Neuronal stem cell (in vitro differentiated cells): ENCODE results near the gene MYO1C.

Source experiments
- DNase-seq: peaks from one replicate; pipeline ENCODE4 v3.0.0-alpha.2; 2013; ENCODE audit warnings: low spot score
- H2AFZ ChIP-seq: one replicate; pipeline ENCODE4 v1.6.1; 2013; ENCODE audit warnings: mild to moderate bottlenecking, low read length, inconsistent platforms
- H2AK5ac ChIP-seq: 2 replicates; pipeline ENCODE4 v1.6.1; 2013; ENCODE audit warnings: low read depth, mild to moderate bottlenecking, inconsistent platforms, low read length, moderate library complexity, mixed read lengths
- H2BK120ac ChIP-seq: 2 replicates; pipeline ENCODE4 v1.6.1; 2013; ENCODE audit warnings: low read depth, mild to moderate bottlenecking, inconsistent platforms, low read length, moderate library complexity, mixed read lengths
- H2BK12ac ChIP-seq: one replicate; pipeline ENCODE4 v1.6.1; 2013; ENCODE audit warnings: low read length, inconsistent platforms
- H2BK15ac ChIP-seq: 2 replicates; pipeline ENCODE4 v1.6.1; 2013; ENCODE audit warnings: mild to moderate bottlenecking, low read length, inconsistent platforms, mixed read lengths
- H2BK5ac ChIP-seq: one replicate; pipeline ENCODE4 v1.6.1; 2013; ENCODE audit warnings: inconsistent platforms, mild to moderate bottlenecking, low read length, moderate library complexity
- H3K14ac ChIP-seq: one replicate; pipeline ENCODE4 v1.6.1; 2013; ENCODE audit warnings: low read length, inconsistent platforms
- H3K18ac ChIP-seq: 2 replicates; pipeline ENCODE4 v1.6.1; 2013; ENCODE audit warnings: low read length, inconsistent platforms
- H3K23ac ChIP-seq: 2 replicates; pipeline ENCODE4 v1.6.1; 2013; ENCODE audit warnings: low read depth, mild to moderate bottlenecking, mixed read lengths, low read length, inconsistent platforms; ENCODE audit not compliant: poor library complexity
- H3K27ac ChIP-seq: replicated peaks from 3 replicates; pipeline ENCODE4 v1.5.1; 2013; ENCODE audit warnings: low read length, inconsistent platforms
- H3K27me3 ChIP-seq, 3 experiments: 2 replicates each; pipeline ENCODE4 v1.6.1; 2013; ENCODE audit warnings: low read length in 3 of 3, mild to moderate bottlenecking in 2 of 3, inconsistent platforms in 1 of 3, low read depth in 1 of 3, mixed read lengths in 1 of 3, moderate library complexity in 1 of 3; ENCODE audit not compliant: control insufficient read depth in 3 of 3, insufficient read depth in 3 of 3
- H3K36me3 ChIP-seq, 2 donors: replicated peaks in 1 of 2; 2 replicates each; pipeline ENCODE4 v1.6.1; 2013; ENCODE audit warnings: low read length in 2 of 2; ENCODE audit not compliant: control insufficient read depth in 2 of 2, insufficient read depth in 2 of 2
- H3K4ac ChIP-seq: 2 replicates; pipeline ENCODE4 v1.6.1; 2013; ENCODE audit warnings: inconsistent platforms, mild to moderate bottlenecking, low read length, moderate library complexity
- H3K4me1 ChIP-seq, 2 donors: 1 replicate in 1 of 2; 2 replicates in 1 of 2; pipeline ENCODE4 v1.6.1; 2013; ENCODE audit warnings: low read length in 2 of 2, low read depth in 1 of 2; ENCODE audit not compliant: control insufficient read depth in 2 of 2, insufficient read depth in 1 of 2
- H3K4me2 ChIP-seq: one replicate; pipeline ENCODE4 v1.6.1; 2013; ENCODE audit warnings: mild to moderate bottlenecking, low read length, inconsistent platforms; ENCODE audit not compliant: insufficient read depth, poor library complexity, severe bottlenecking
- H3K4me3 ChIP-seq, 2 donors: 2 replicates each; pipeline ENCODE4 v1.5.1; 2013; ENCODE audit warnings: low read length in 2 of 2, mild to moderate bottlenecking in 2 of 2, inconsistent platforms in 1 of 2, moderate library complexity in 1 of 2
- H3K79me1 ChIP-seq: one replicate; pipeline ENCODE4 v1.6.1; 2013; ENCODE audit warnings: low read depth, mild to moderate bottlenecking, inconsistent platforms, low read length, moderate library complexity
- H3K9ac ChIP-seq: one replicate; pipeline ENCODE4 v1.6.1; 2013; ENCODE audit warnings: mild to moderate bottlenecking, low read depth, low read length, inconsistent platforms; ENCODE audit not compliant: poor library complexity
- H3K9me3 ChIP-seq, 2 donors: replicated peaks in 1 of 2; 2 replicates each; pipeline versions ENCODE3 to v1.6.1; 2013; ENCODE audit warnings: low read length in 2 of 2, mild to moderate bottlenecking in 2 of 2, inconsistent platforms in 1 of 2, low read depth in 1 of 2, mixed read lengths in 1 of 2, moderate library complexity in 1 of 2; ENCODE audit not compliant: control insufficient read depth in 2 of 2, insufficient read depth in 1 of 2
- H4K8ac ChIP-seq: one replicate; pipeline ENCODE4 v1.6.1; 2013; ENCODE audit warnings: low read depth, mild to moderate bottlenecking, inconsistent platforms, low read length, moderate library complexity
- H4K91ac ChIP-seq: one replicate; pipeline ENCODE4 v1.6.1; 2013; ENCODE audit warnings: low read length, low read depth, mild to moderate bottlenecking, inconsistent platforms; ENCODE audit not compliant: poor library complexity
- WGBS, 2 donors: extraction: QIAGEN DNeasy Blood & Tissue Kit; methylation state at CpG; one replicate each; pipeline ENCODE4 v1.1.7; 2013; ENCODE audit warnings: missing lambda C conversion rate in 2 of 2, mixed read lengths in 1 of 2; ENCODE audit not compliant: insufficient read length in 2 of 2, insufficient replicate concordance in 1 of 2; ENCODE audit errors: extremely low coverage in 2 of 2; 5-methylcytosine and 5-hydroxymethylcytosine counted together

Gene MYO1C

GRCh38 chr17:1498869-1499268, 6.4 kb upstream of the MYO1C start:
- Histone ChIP-seq H3K4ac (no peak overlapping the region), H3K27me3 (no peaks in the 10 kb centered on the region), H3K27ac (no peak overlapping the region)

GRCh38 chr17:1498233-1498632, 5.7 kb upstream of the MYO1C start:
- H2BK5ac ChIP-seq: no peak overlapping the region
- H2AFZ ChIP-seq: no peak overlapping the region
- H3K14ac ChIP-seq: no peak overlapping the region
- no peak overlapping the region for H3K4me3 ChIP-seq
- peaks cover 3% of the 10 kb centered on the region for H3K79me1 ChIP-seq
- WGBS, 2 donors: no CpG with 5 or more reads among the region's 2 CpGs
- no peak overlapping the region for H3K4ac ChIP-seq
- H3K4me1 ChIP-seq: peaks cover 0 to 4% of the 10 kb centered on the region in 2 donors
- no peak overlapping the region for H3K27ac ChIP-seq
- H3K18ac ChIP-seq: no peak overlapping the region
- H3K9ac ChIP-seq: no peak overlapping the region
- DNase-seq: no peak
- no peak overlapping the region for H2BK12ac ChIP-seq
- H3K9me3 ChIP-seq: no peaks in the 10 kb centered on the region
- H2BK120ac ChIP-seq: no peak overlapping the region
- no peak overlapping the region for H2BK15ac ChIP-seq
- H4K91ac ChIP-seq: no peak overlapping the region
- no peak overlapping the region for H3K4me2 ChIP-seq
- H4K8ac ChIP-seq: no peak overlapping the region
- no peak overlapping the region for H2AK5ac ChIP-seq
- peaks cover 2 to 14% of the 10 kb centered on the region in 2 donors for H3K36me3 ChIP-seq
- peak overlapping the region; percentile 92 for H3K23ac ChIP-seq
- H3K27me3 ChIP-seq: no peaks in the 10 kb centered on the region

More at GRCh38 chr17:1498869-1499268, 6.4 kb upstream of the MYO1C start:
- Histone ChIP-seq H3K4me3 (no peak overlapping the region), H3K79me1 (peaks cover 3% of the 10 kb centered on the region), H2BK120ac (no peak overlapping the region), H3K23ac (no peak overlapping the region), H3K36me3 (peaks cover 2 to 12% of the 10 kb centered on the region in 2 donors), H2AFZ (no peak overlapping the region), H2BK15ac (no peak overlapping the region), H2BK5ac (no peak overlapping the region), H3K4me2 (no peak overlapping the region), H3K14ac (no peak overlapping the region), H4K8ac (no peak overlapping the region), H4K91ac (no peak overlapping the region), H2AK5ac (no peak overlapping the region), H2BK12ac (no peak overlapping the region), H3K9me3 (no peaks in the 10 kb centered on the region), H3K9ac (no peak overlapping the region), H3K18ac (no peak overlapping the region), H3K4me1 (peaks cover 0 to 3% of the 10 kb centered on the region in 2 donors)
- WGBS, 2 donors: no CpG with 5 or more reads among the region's 9 CpGs
- DNase-seq: no peak

DNA sequence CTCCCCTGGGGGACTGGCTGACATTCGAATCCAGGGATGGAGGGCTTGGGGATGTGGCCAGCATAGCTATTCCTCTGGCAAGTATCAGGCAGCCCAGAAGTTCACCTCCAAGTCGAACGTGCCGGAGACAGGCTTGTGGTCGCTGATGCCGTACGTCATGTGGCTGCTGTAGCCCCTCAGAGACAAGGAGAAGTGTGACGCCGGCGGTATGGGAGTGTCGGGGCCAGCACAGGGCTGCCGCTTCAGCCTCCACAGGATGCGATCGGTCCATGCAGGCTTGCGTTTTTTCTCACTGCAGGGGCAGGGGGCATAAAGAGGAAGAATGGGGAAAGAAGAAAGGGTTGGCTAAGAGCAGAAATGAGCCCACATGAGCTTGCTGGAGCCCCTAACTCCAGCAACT, 5.3 kb upstream of the MYO1C start:
- peak overlapping the region; percentile 92 for H3K23ac ChIP-seq
- H3K4ac ChIP-seq: peak overlapping the region; percentile 17
- H3K18ac ChIP-seq: peak overlapping the region; percentile 24
- no peak overlapping the region for H4K8ac ChIP-seq
- peaks cover 4% of the 10 kb centered on the region for H3K79me1 ChIP-seq
- H2BK15ac ChIP-seq: no peak overlapping the region
- H3K27me3 ChIP-seq: no peaks in the 10 kb centered on the region
- H3K9ac ChIP-seq: peak overlapping the region; percentile 38
- H3K4me1 ChIP-seq: peaks cover 2 to 8% of the 10 kb centered on the region in 2 donors
- no peak overlapping the region for H2BK120ac ChIP-seq
- H3K36me3 ChIP-seq: peaks cover 2 to 14% of the 10 kb centered on the region in 2 donors
- H2BK5ac ChIP-seq: no peak overlapping the region
- no CpG with 5 or more reads among the region's 15 CpGs for WGBS, 2 donors
- H2BK12ac ChIP-seq: no peak overlapping the region
- no peak for DNase-seq
- no peaks in the 10 kb centered on the region for H3K9me3 ChIP-seq
- no peak overlapping the region for H3K27ac ChIP-seq
- H2AFZ ChIP-seq: no peak overlapping the region
- no peak overlapping the region for H4K91ac ChIP-seq
- H3K4me2 ChIP-seq: no peak overlapping the region
- no peak overlapping the region for H3K4me3 ChIP-seq
- no peak overlapping the region for H3K14ac ChIP-seq
- no peak overlapping the region for H2AK5ac ChIP-seq

GRCh38 chr17:1496869-1497268, 4.4 kb upstream of the MYO1C start:
- no peak overlapping the region for H2BK5ac ChIP-seq
- H3K36me3 ChIP-seq: peaks cover 2 to 14% of the 10 kb centered on the region in 2 donors
- no peak overlapping the region for H3K4ac ChIP-seq
- H3K79me1 ChIP-seq: peaks cover 4% of the 10 kb centered on the region
- no peak overlapping the region for H4K91ac ChIP-seq
- H2AK5ac ChIP-seq: no peak overlapping the region
- peaks cover 9 to 13% of the 10 kb centered on the region in 2 donors for H3K4me1 ChIP-seq
- no peak overlapping the region for H4K8ac ChIP-seq
- no peak overlapping the region for H3K18ac ChIP-seq
- no peak overlapping the region for H3K27ac ChIP-seq
- no peaks in the 10 kb centered on the region for H3K27me3 ChIP-seq
- H3K23ac ChIP-seq: peak overlapping the region; percentile 8
- H2BK120ac ChIP-seq: no peak overlapping the region
- no peak for DNase-seq
- no peak overlapping the region for H3K4me3 ChIP-seq
- H3K4me2 ChIP-seq: no peak overlapping the region
- no peak overlapping the region for H2AFZ ChIP-seq
- no peak overlapping the region for H3K14ac ChIP-seq
- WGBS, 2 donors: no CpG with 5 or more reads among the region's 14 CpGs
- no peak overlapping the region for H2BK12ac ChIP-seq
- no peaks in the 10 kb centered on the region for H3K9me3 ChIP-seq
- H2BK15ac ChIP-seq: no peak overlapping the region
- no peak overlapping the region for H3K9ac ChIP-seq
